Measurements from ENCODE around the gene HELZ. TPM values are rescaled to one million over a fixed set of nuclear protein-coding genes. Genes with fewer than 3 reads are reported as not detected.

Gene HELZ
- total RNA-seq, 1 experiment from 2014 or later = 40.5 TPM

DNA sequence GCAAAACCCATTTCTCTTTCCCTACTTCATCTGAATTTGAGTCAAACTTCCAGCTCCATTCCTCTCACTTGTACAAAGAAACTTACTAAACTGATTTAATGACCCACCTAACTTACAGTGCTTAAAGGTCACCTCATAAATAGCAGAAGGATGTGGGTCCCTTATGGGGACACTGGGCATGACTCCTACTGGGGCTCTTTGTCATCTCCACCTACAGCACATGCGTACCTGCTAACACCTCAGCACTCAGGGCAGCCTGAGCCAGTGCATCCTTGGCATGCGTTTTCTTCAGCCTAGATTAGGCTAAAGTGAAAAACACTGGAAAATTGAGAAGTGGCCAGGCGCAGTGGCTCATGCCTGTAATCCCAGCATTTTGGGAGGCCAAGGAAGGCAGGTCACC is 63.2 kb downstream of the HELZ start:
- intact Hi-C loops (cut with micrococcal nuclease) = no loop called here
- POLR2A ChIA-PET = no interaction called here
- DNase-seq (ENCODE audit: low read depth, low spot score) = no peak

More for the DNA sequence above, 63.2 kb downstream of the HELZ start:
- Histone ChIP-seq H3K27me3 (ENCODE audit: insufficient read depth, low read length) (no peaks in the 10 kb centered on the region), H4K20me1 (ENCODE audit: insufficient read depth) (no peaks in the 10 kb centered on the region), H3K4me2 (ENCODE audit: low read length) (no peak overlapping the region), H3K4me1 (ENCODE audit: control insufficient read depth in 1 of 2, insufficient read depth in 2 of 2, low read length in 2 of 2) (no peaks in the 10 kb centered on the region), H3K4me3 (replicated peaks in 1 of 2; ENCODE audit: low read depth in 1 of 2, low read length in 2 of 2) (no peak overlapping the region), H3K9me2 (ENCODE audit: insufficient read depth) (no peaks in the 10 kb centered on the region), H3K9me3 (ENCODE audit: control insufficient read depth in 1 of 2, insufficient read depth in 1 of 2, low read depth in 1 of 2, low read length in 2 of 2) (no peaks in the 10 kb centered on the region), H3K9ac (ENCODE audit: low read length) (no peak overlapping the region), H3K27ac (ENCODE audit: low read depth, low read length) (no peak overlapping the region), H2AFZ (ENCODE audit: low read depth, low read length, poor library complexity, severe bottlenecking) (no peak overlapping the region), H3K79me2 (ENCODE audit: insufficient read depth, low read length) (no peaks in the 10 kb centered on the region), H3K36me3 (ENCODE audit: control insufficient read depth in 1 of 2, insufficient read depth in 2 of 2, low read length in 2 of 2) (no peaks in the 10 kb centered on the region)
- ChIA-PET CTCF (no interaction called here), RAD21 (ENCODE audit: low non-redundant PET in 1 of 2, low total read pairs in 2 of 2, uncharacterized antibody in 2 of 2, unreplicated experiment in 2 of 2) (no interaction called here)
- ATAC-seq = no peak
- TF ChIP-seq, protein P1, sequence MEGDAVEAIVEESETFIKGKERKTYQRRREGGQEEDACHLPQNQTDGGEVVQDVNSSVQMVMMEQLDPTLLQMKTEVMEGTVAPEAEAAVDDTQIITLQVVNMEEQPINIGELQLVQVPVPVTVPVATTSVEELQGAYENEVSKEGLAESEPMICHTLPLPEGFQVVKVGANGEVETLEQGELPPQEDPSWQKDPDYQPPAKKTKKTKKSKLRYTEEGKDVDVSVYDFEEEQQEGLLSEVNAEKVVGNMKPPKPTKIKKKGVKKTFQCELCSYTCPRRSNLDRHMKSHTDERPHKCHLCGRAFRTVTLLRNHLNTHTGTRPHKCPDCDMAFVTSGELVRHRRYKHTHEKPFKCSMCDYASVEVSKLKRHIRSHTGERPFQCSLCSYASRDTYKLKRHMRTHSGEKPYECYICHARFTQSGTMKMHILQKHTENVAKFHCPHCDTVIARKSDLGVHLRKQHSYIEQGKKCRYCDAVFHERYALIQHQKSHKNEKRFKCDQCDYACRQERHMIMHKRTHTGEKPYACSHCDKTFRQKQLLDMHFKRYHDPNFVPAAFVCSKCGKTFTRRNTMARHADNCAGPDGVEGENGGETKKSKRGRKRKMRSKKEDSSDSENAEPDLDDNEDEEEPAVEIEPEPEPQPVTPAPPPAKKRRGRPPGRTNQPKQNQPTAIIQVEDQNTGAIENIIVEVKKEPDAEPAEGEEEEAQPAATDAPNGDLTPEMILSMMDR (IDR thresholded peaks at IDR 0.05 in 2 of 3, conservative IDR thresholded peaks at IDR 0.05 in 1 of 3; ENCODE audit: borderline replicate concordance in 1 of 3, insufficient read depth in 1 of 3, low read depth in 2 of 3, low read length in 2 of 3) = no peak
- TF ChIP-seq EGR1 (IDR thresholded peaks at IDR 0.05; ENCODE audit: low read depth) (no peak), POLR2AphosphoS5 (IDR thresholded peaks at IDR 0.05; ENCODE audit: low read depth, low read length) (no peak), SIN3A (IDR thresholded peaks at IDR 0.05; ENCODE audit: low read depth) (no peak), SP1 (IDR thresholded peaks at IDR 0.05; ENCODE audit: low read depth) (no peak), RAD21 (IDR thresholded peaks at IDR 0.05; ENCODE audit: low read depth) (no peak), JUND (IDR thresholded peaks at IDR 0.05) (no peak), ELF1 (IDR thresholded peaks at IDR 0.05; ENCODE audit: borderline replicate concordance, low read depth) (no peak), POLR2A (IDR thresholded peaks at IDR 0.05; ENCODE audit: borderline replicate concordance, extremely low read depth, insufficient read depth, insufficient read length) (no peak), CBX3 (IDR thresholded peaks at IDR 0.05; ENCODE audit: low read depth) (no peak), CEBPB (IDR thresholded peaks at IDR 0.05; ENCODE audit: low read depth) (no peak), ZNF274 (IDR thresholded peaks at IDR 0.05; ENCODE audit: low read depth, low read length) (no peak), EZH2 (IDR thresholded peaks at IDR 0.05) (no peak), TCF7L2 (IDR thresholded peaks at IDR 0.05; ENCODE audit: borderline replicate concordance, extremely low read depth, insufficient read depth, insufficient read length) (no peak), FOSL1 (IDR thresholded peaks at IDR 0.05; ENCODE audit: low read depth) (no peak), SRF (IDR thresholded peaks at IDR 0.05; ENCODE audit: low read depth) (no peak), ZFX (IDR thresholded peaks at IDR 0.05) (no peak)
- TF ChIP-seq, protein P2, sequence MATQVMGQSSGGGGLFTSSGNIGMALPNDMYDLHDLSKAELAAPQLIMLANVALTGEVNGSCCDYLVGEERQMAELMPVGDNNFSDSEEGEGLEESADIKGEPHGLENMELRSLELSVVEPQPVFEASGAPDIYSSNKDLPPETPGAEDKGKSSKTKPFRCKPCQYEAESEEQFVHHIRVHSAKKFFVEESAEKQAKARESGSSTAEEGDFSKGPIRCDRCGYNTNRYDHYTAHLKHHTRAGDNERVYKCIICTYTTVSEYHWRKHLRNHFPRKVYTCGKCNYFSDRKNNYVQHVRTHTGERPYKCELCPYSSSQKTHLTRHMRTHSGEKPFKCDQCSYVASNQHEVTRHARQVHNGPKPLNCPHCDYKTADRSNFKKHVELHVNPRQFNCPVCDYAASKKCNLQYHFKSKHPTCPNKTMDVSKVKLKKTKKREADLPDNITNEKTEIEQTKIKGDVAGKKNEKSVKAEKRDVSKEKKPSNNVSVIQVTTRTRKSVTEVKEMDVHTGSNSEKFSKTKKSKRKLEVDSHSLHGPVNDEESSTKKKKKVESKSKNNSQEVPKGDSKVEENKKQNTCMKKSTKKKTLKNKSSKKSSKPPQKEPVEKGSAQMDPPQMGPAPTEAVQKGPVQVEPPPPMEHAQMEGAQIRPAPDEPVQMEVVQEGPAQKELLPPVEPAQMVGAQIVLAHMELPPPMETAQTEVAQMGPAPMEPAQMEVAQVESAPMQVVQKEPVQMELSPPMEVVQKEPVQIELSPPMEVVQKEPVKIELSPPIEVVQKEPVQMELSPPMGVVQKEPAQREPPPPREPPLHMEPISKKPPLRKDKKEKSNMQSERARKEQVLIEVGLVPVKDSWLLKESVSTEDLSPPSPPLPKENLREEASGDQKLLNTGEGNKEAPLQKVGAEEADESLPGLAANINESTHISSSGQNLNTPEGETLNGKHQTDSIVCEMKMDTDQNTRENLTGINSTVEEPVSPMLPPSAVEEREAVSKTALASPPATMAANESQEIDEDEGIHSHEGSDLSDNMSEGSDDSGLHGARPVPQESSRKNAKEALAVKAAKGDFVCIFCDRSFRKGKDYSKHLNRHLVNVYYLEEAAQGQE (IDR thresholded peaks at IDR 0.05; ENCODE audit: low read depth) = no peak
- TF ChIP-seq, protein P3, sequence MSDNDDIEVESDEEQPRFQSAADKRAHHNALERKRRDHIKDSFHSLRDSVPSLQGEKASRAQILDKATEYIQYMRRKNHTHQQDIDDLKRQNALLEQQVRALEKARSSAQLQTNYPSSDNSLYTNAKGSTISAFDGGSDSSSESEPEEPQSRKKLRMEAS (IDR thresholded peaks at IDR 0.05) = no peak
- no TSS peak for BruUV-seq (replicated peaks)
